HCT116 (cell line): ENCODE data around the gene RGS10. TPM values are rescaled to one million over a fixed set of nuclear protein-coding genes. Genes with fewer than 3 reads are reported as not detected.

ENCODE experiments used
- ATAC-seq: fragments of 200-7000 bp; cut with Tn5 transposase; 2 replicates; pipeline ENCODE4 v1.9.1; 2020; ENCODE audit warnings: mild to moderate bottlenecking, moderate library complexity
- BruUV-seq: library from RNA; stranded (reverse); fragments of 400-500 nt; replicated peaks from 2 replicates; lab custom pipeline; 2021; lab: Mats Ljungman, UMichigan
- CTCF ChIA-PET: fragments of 300-600 bp; sonication (Branson Sonifier 250); formaldehyde crosslinking; loops from one replicate; lab custom pipeline; 2021; ENCODE audit warnings: antibody characterized with exemption; lab: Charles Lee
- POLR2A ChIA-PET: fragments of 300-600, 350-600 bp; sonication (Branson Sonifier 250); formaldehyde crosslinking; loops from one replicate; lab custom pipeline; 2021; ENCODE audit warnings: antibody characterized with exemption; lab: Charles Lee
- RAD21 ChIA-PET, 2 experiments: fragments of 300-600 bp; sonication (Branson Sonifier 250); formaldehyde crosslinking; loops; one replicate each; lab custom pipeline; 2023; ENCODE audit warnings: low total read pairs in 2 of 2; ENCODE audit not compliant: uncharacterized antibody in 2 of 2, unreplicated experiment in 2 of 2, low non-redundant PET in 1 of 2; lab: Charles Lee
- DNase-seq: peaks from one replicate; pipeline ENCODE4 v3.0.0-alpha.2; 2010; ENCODE audit warnings: low read depth, low spot score
- H2AFZ ChIP-seq: fragments of 200-600 bp; shearing (Covaris generic), sonication (generic); 2 replicates; pipeline ENCODE4 v1.6.1; 2017; ENCODE audit warnings: low read depth, mixed run types, mixed read lengths, antibody characterized with exemption, low read length; ENCODE audit not compliant: poor library complexity, severe bottlenecking
- H3K27ac ChIP-seq: 2 replicates; pipeline ENCODE4 v1.5.1; 2012; ENCODE audit warnings: low read depth, low read length
- H3K27me3 ChIP-seq: fragments of 200-600 bp; sonication (generic); 2 replicates; pipeline ENCODE4 v1.6.1; 2016; ENCODE audit warnings: mixed run types, low read length, mixed read lengths; ENCODE audit not compliant: insufficient read depth
- H3K36me3 ChIP-seq, 2 experiments: fragments of 200-500 bp in 1 of 2; fragments of 200-600 bp in 1 of 2; sonication (Bioruptor generic) in 1 of 2; sonication (generic) in 1 of 2; 2 replicates each; pipeline versions ENCODE4 v1.5.1 to v1.6.1; 2014 to 2016; ENCODE audit warnings: low read length in 2 of 2, inconsistent platforms in 1 of 2, mixed read lengths in 1 of 2, mixed run types in 1 of 2; ENCODE audit not compliant: insufficient read depth in 2 of 2, control insufficient read depth in 1 of 2
- H3K4me1 ChIP-seq, 2 experiments: fragments of 200-600 bp in 1 of 2; sonication (generic) in 1 of 2; 2 replicates each; pipeline versions ENCODE4 v1.5.1 to v1.6.1; 2012 to 2017; ENCODE audit warnings: low read length in 2 of 2, inconsistent platforms in 1 of 2, mild to moderate bottlenecking in 1 of 2, mixed read lengths in 1 of 2, mixed run types in 1 of 2, moderate library complexity in 1 of 2; ENCODE audit not compliant: insufficient read depth in 2 of 2, control insufficient read depth in 1 of 2
- H3K4me2 ChIP-seq: fragments of 200-600 bp; sonication (generic); 2 replicates; pipeline ENCODE4 v1.6.1; 2017; ENCODE audit warnings: mixed run types, low read length, mixed read lengths
- H3K4me3 ChIP-seq, 2 experiments: fragments of 200-600 bp in 1 of 2; sonication (generic) in 1 of 2; replicated peaks in 1 of 2; 2 replicates each; pipeline ENCODE4 v1.5.1; 2011 to 2016; ENCODE audit warnings: low read length in 2 of 2, control low read depth in 1 of 2, low read depth in 1 of 2, mild to moderate bottlenecking in 1 of 2, mixed read lengths in 1 of 2, mixed run types in 1 of 2
- H3K79me2 ChIP-seq: fragments of 200-600 bp; sonication (generic); 2 replicates; pipeline ENCODE4 v1.6.1; 2017; ENCODE audit warnings: mild to moderate bottlenecking, mixed run types, low read length, moderate library complexity, mixed read lengths; ENCODE audit not compliant: insufficient read depth
- H3K9ac ChIP-seq: fragments of 200-600 bp; sonication (generic); 2 replicates; pipeline ENCODE4 v1.6.1; 2016; ENCODE audit warnings: low read length, mixed read lengths
- H3K9me2 ChIP-seq: fragments of 200-600 bp; sonication (generic), shearing (Covaris generic); 2 replicates; pipeline ENCODE4 v1.6.1; 2017; ENCODE audit warnings: mixed run types, mild to moderate bottlenecking, moderate library complexity; ENCODE audit not compliant: insufficient read depth
- H3K9me3 ChIP-seq, 2 experiments: fragments of 200-500 bp in 1 of 2; fragments of 200-600 bp in 1 of 2; sonication (Bioruptor generic) in 1 of 2; sonication (generic) in 1 of 2; 2 replicates each; pipeline ENCODE4 v1.6.1; 2014 to 2017; ENCODE audit warnings: low read length in 2 of 2, mixed read lengths in 2 of 2, inconsistent platforms in 1 of 2, low read depth in 1 of 2, mild to moderate bottlenecking in 1 of 2, mixed run types in 1 of 2, moderate library complexity in 1 of 2; ENCODE audit not compliant: control insufficient read depth in 1 of 2, insufficient read depth in 1 of 2
- H4K20me1 ChIP-seq: fragments of 200-600 bp; sonication (generic), shearing (Covaris generic); 2 replicates; pipeline ENCODE4 v1.6.1; 2017; ENCODE audit warnings: mixed run types, mild to moderate bottlenecking, moderate library complexity; ENCODE audit not compliant: insufficient read depth
- ATF3 ChIP-seq: IDR thresholded peaks from 2 replicates; pipeline ENCODE4 v1.6.1; 2012
- CBX3 ChIP-seq: IDR thresholded peaks from 2 replicates; pipeline ENCODE4 v1.6.1; 2012; ENCODE audit warnings: low read depth
- EGR1 ChIP-seq: IDR thresholded peaks from 2 replicates; pipeline ENCODE4 v1.6.1; 2012; ENCODE audit warnings: low read depth
- ELF1 ChIP-seq: IDR thresholded peaks from 2 replicates; pipeline ENCODE4 v1.6.1; 2012; ENCODE audit warnings: low read depth, borderline replicate concordance
- EZH2 ChIP-seq: fragments of 200-600 bp; sonication (generic); IDR thresholded peaks from 2 replicates; pipeline ENCODE4 v1.6.1; 2017; ENCODE audit warnings: antibody characterized with exemption, mixed run types
- EZH2phosphoT487 ChIP-seq: fragments of 200-600 bp; IDR thresholded peaks from 2 replicates; pipeline ENCODE4 v1.6.1; 2018; ENCODE audit warnings: antibody characterized with exemption, borderline replicate concordance
- FOSL1 ChIP-seq: IDR thresholded peaks from 2 replicates; pipeline ENCODE4 v1.6.1; 2012; ENCODE audit warnings: low read depth
- POLR2A ChIP-seq: IDR thresholded peaks from 2 replicates; pipeline ENCODE4 v1.7.0; 2011; ENCODE audit warnings: borderline replicate concordance; ENCODE audit not compliant: insufficient read depth, insufficient read length; ENCODE audit errors: extremely low read depth
- RAD21 ChIP-seq: IDR thresholded peaks from 2 replicates; pipeline ENCODE4 v1.6.1; 2012; ENCODE audit warnings: low read depth, mild to moderate bottlenecking
- REST ChIP-seq: IDR thresholded peaks from 2 replicates; pipeline ENCODE4 v1.6.1; 2012; ENCODE audit warnings: low read depth
- SIN3A ChIP-seq: IDR thresholded peaks from 2 replicates; pipeline ENCODE4 v1.6.1; 2012; ENCODE audit warnings: low read depth
- SRF ChIP-seq: IDR thresholded peaks from 2 replicates; pipeline ENCODE4 v1.6.1; 2012; ENCODE audit warnings: low read depth
- ZBTB33 ChIP-seq: IDR thresholded peaks from 2 replicates; pipeline ENCODE4 v1.6.1; 2011; ENCODE audit warnings: mild to moderate bottlenecking, low read length, moderate library complexity; ENCODE audit not compliant: insufficient replicate concordance; ENCODE audit errors: extremely low read depth
- ZNF274 ChIP-seq: fragments of 200-500 bp; sonication (Bioruptor generic); IDR thresholded peaks from 2 replicates; pipeline ENCODE4 v1.6.1; 2014; ENCODE audit warnings: mild to moderate bottlenecking, low read depth, low read length, inconsistent platforms
- intact Hi-C: fragments of 100-400 bp; cut with micrococcal nuclease; formaldehyde crosslinking; loops from 2 replicates; pipeline ENCODE4 v1.10.0; 2022
- total RNA-seq: library from RNA; stranded (reverse); gene quantifications from one replicate; pipeline ENCODE4 v1.2.1, GENCODE V29; 2021; ENCODE audit not compliant: unreplicated experiment

Gene RGS10
- total RNA-seq, 1 experiment from 2014 or later: 96.7 TPM

- no TSS peak for BruUV-seq
- ChIA-PET POLR2A (no interaction called here), RAD21 (no interaction called here), CTCF (no interaction called here)
- no peak overlapping the region for H3K4me3 ChIP-seq
- H3K27ac ChIP-seq: no peak overlapping the region
- no peak overlapping the region for H3K9ac ChIP-seq
- intact Hi-C loops: no loop called here
- H4K20me1 ChIP-seq: no peaks in the 10 kb centered on the region
- H3K9me2 ChIP-seq: no peaks in the 10 kb centered on the region
- no peak for DNase-seq
- 0 out of 4 replicates have a peak, but pooled peaks cover 0 to 5% of the 10 kb centered on the region in 2 experiments for H3K36me3 ChIP-seq
- H3K4me2 ChIP-seq: no peak overlapping the region
- no peak overlapping the region for H2AFZ ChIP-seq
- H3K4me1 ChIP-seq: peaks cover 9 to 12% of the 10 kb centered on the region in 2 experiments
- ATAC-seq: no peak
- TF ChIP-seq ZNF274: no peak
- no peak for TF ChIP-seq ZBTB33
- no peak for TF ChIP-seq CBX3
- no peak for TF ChIP-seq EZH2phosphoT487
- no peak for TF ChIP-seq ELF1
- TF ChIP-seq EZH2: no peak
- TF ChIP-seq REST: no peak
- no peak for TF ChIP-seq FOSL1
- TF ChIP-seq RAD21: no peak
- TF ChIP-seq ATF3: no peak
- TF ChIP-seq SIN3A: no peak
- no peak for TF ChIP-seq EGR1
- no peak for TF ChIP-seq SRF
- no peak for TF ChIP-seq POLR2A
- no peaks in the 10 kb centered on the region for H3K9me3 ChIP-seq
- H3K79me2 ChIP-seq: no peaks in the 10 kb centered on the region
- H3K27me3 ChIP-seq: no peaks in the 10 kb centered on the region
Observed at GRCh38 chr10:119567978-119568377, 25.5 kb upstream of the RGS10 start.
